Activated CD4-positive, alpha-beta memory T cell treated with anti-CD3 and anti-CD28 coated beads for 36 hours (primary cell): ENCODE results near the gene NKAIN1. TPM values are rescaled to one million over a fixed set of nuclear protein-coding genes. Genes with fewer than 3 reads are reported as not detected.

Source experiments
- CTCF ChIA-PET: fragments of 350-600 bp; sonication (Branson Sonifier 250); formaldehyde crosslinking; loops from one replicate; lab custom pipeline; 2021; ENCODE audit warnings: antibody characterized with exemption, inconsistent platforms; lab: Charles Lee
- POLR2A ChIA-PET: fragments of 350-600 bp; sonication (Branson Sonifier 250); formaldehyde crosslinking; loops from one replicate; lab custom pipeline; 2021; ENCODE audit warnings: antibody characterized with exemption; lab: Charles Lee
- DNase-seq: peaks from one replicate; pipeline ENCODE4 v3.0.0-alpha.2; 2020
- H3K27ac Mint-ChIP-seq: one replicate; pipeline ENCODE4 v1.8.0; 2021; ENCODE audit warnings: mixed read lengths
- H3K27me3 Mint-ChIP-seq: one replicate; pipeline ENCODE4 v1.8.0; 2021; ENCODE audit warnings: mixed read lengths
- H3K36me3 Mint-ChIP-seq: one replicate; pipeline ENCODE4 v1.8.0; 2021; ENCODE audit warnings: mixed read lengths
- H3K4me1 Mint-ChIP-seq: one replicate; pipeline ENCODE4 v1.8.0; 2021; ENCODE audit warnings: low read depth, mixed read lengths
- H3K4me3 Mint-ChIP-seq: one replicate; pipeline ENCODE4 v1.8.0; 2021; ENCODE audit warnings: mild to moderate bottlenecking, mixed read lengths
- H3K9me3 Mint-ChIP-seq: one replicate; pipeline ENCODE4 v1.8.0; 2021; ENCODE audit warnings: mixed read lengths
- intact Hi-C: fragments of 100-400 bp; cut with micrococcal nuclease; formaldehyde crosslinking; loops from one replicate; pipeline ENCODE4 v1.15.1; 2023
- total RNA-seq, 2 experiments: library from RNA; stranded (reverse); gene quantifications; one replicate each; pipeline ENCODE4 v1.2.3, GENCODE V29; 2021

The NKAIN1 gene
- total RNA-seq, 2 experiments from 2014 or later, result not detected

GRCh38 chr1:31257213-31257612, 17.5 kb upstream of the NKAIN1 start:
- no peak for DNase-seq
- H3K36me3 Mint-ChIP-seq, result peaks cover 30% of the 10 kb centered on the region
- H3K27me3 Mint-ChIP-seq, result no peaks in the 10 kb centered on the region
- H3K4me1 Mint-ChIP-seq, result no peaks in the 10 kb centered on the region
- intact Hi-C loops, result no loop called here
- ChIA-PET POLR2A (no interaction called here), CTCF (no interaction called here)
- H3K9me3 Mint-ChIP-seq, result no peaks in the 10 kb centered on the region
- no peak overlapping the region for H3K4me3 Mint-ChIP-seq
- H3K27ac Mint-ChIP-seq, result no peak overlapping the region

GRCh38 chr1:31249854-31250253, 10.2 kb upstream of the NKAIN1 start:
- no peaks in the 10 kb centered on the region for H3K4me1 Mint-ChIP-seq
- H3K27me3 Mint-ChIP-seq, result no peaks in the 10 kb centered on the region
- H3K9me3 Mint-ChIP-seq, result no peaks in the 10 kb centered on the region
- ChIA-PET POLR2A (no interaction called here), CTCF (interaction anchor here (0.5 kb wide), 1 partner anchor 87 kb away, joined by 3 read pairs; no protein-coding TSS in a partner anchor)
- intact Hi-C loops, result no loop called here
- H3K36me3 Mint-ChIP-seq, result no peaks in the 10 kb centered on the region
- no peak for DNase-seq
- no peak overlapping the region for H3K4me3 Mint-ChIP-seq
- H3K27ac Mint-ChIP-seq, result no peak overlapping the region

GRCh38 chr1:31248276-31248675, 8.6 kb upstream of the NKAIN1 start:
- no peak overlapping the region for H3K27ac Mint-ChIP-seq
- POLR2A ChIA-PET, result no interaction called here

GRCh38 chr1:31244326-31244725, 4.6 kb upstream of the NKAIN1 start:
- CTCF ChIA-PET, result interaction anchor here (0.6 kb wide), 1 partner anchor 20 kb away, joined by 4 read pairs; no protein-coding TSS in a partner anchor
- intact Hi-C loops, result no loop called here
- Mint-ChIP-seq H3K36me3 (no peaks in the 10 kb centered on the region), H3K27ac (no peak overlapping the region), H3K4me1 (no peaks in the 10 kb centered on the region), H3K27me3 (peaks cover 14% of the 10 kb centered on the region), H3K9me3 (no peaks in the 10 kb centered on the region), H3K4me3 (no peak overlapping the region)
- POLR2A ChIA-PET, result no interaction called here
- no peak for DNase-seq

More at GRCh38 chr1:31248276-31248675, 8.6 kb upstream of the NKAIN1 start:
- H3K27me3 Mint-ChIP-seq, result no peaks in the 10 kb centered on the region
- H3K4me3 Mint-ChIP-seq, result no peak overlapping the region
- H3K4me1 Mint-ChIP-seq, result no peaks in the 10 kb centered on the region
- H3K36me3 Mint-ChIP-seq, result no peaks in the 10 kb centered on the region
- CTCF ChIA-PET, result no interaction called here
- intact Hi-C loops, result no loop called here
- H3K9me3 Mint-ChIP-seq, result no peaks in the 10 kb centered on the region
- DNase-seq, result no peak

GRCh38 chr1:31243501-31244286, 4.0 kb upstream of the NKAIN1 start:
- ChIA-PET POLR2A (no interaction called here), CTCF (no interaction called here)
- DNase-seq, result no peak
- no peaks in the 10 kb centered on the region for H3K9me3 Mint-ChIP-seq
- no peak overlapping the region for H3K27ac Mint-ChIP-seq
- no peaks in the 10 kb centered on the region for H3K36me3 Mint-ChIP-seq
- H3K27me3 Mint-ChIP-seq, result peaks cover 19% of the 10 kb centered on the region
- H3K4me3 Mint-ChIP-seq, result no peak overlapping the region
- peaks cover 5% of the 10 kb centered on the region for H3K4me1 Mint-ChIP-seq
- intact Hi-C loops, result no loop called here

GRCh38 chr1:31241321-31241720, 1.6 kb upstream of the NKAIN1 start:
- H3K4me1 Mint-ChIP-seq, result peaks cover 5% of the 10 kb centered on the region
- peaks cover 35% of the 10 kb centered on the region for H3K27me3 Mint-ChIP-seq
- no peak overlapping the region for H3K27ac Mint-ChIP-seq
- no peaks in the 10 kb centered on the region for H3K9me3 Mint-ChIP-seq
- DNase-seq, result no peak
- H3K36me3 Mint-ChIP-seq, result no peaks in the 10 kb centered on the region
- CTCF ChIA-PET, result no interaction called here
- intact Hi-C loops, result no loop called here
- no peak overlapping the region for H3K4me3 Mint-ChIP-seq
- POLR2A ChIA-PET, result no interaction called here

- intact Hi-C loops, result no loop called here
- Mint-ChIP-seq H3K4me1 (peaks cover 5% of the 10 kb centered on the region), H3K27ac (no peak overlapping the region), H3K9me3 (no peaks in the 10 kb centered on the region), H3K36me3 (no peaks in the 10 kb centered on the region), H3K4me3 (no peak overlapping the region), H3K27me3 (peaks cover 54% of the 10 kb centered on the region)
- ChIA-PET CTCF (interaction anchor here (0.6 kb wide), 1 partner anchor 54 kb away, joined by 4 read pairs; no protein-coding TSS in a partner anchor), POLR2A (no interaction called here)
- no peak for DNase-seq
These were observed 587 bp downstream of the NKAIN1 start for GRCh38 chr1:31238986-31239613.

GRCh38 chr1:31238612-31238985, 1.1 kb downstream of the NKAIN1 start:
- no peak overlapping the region for H3K27ac Mint-ChIP-seq
- H3K4me3 Mint-ChIP-seq, result no peak overlapping the region
- H3K36me3 Mint-ChIP-seq, result no peaks in the 10 kb centered on the region
- ChIA-PET CTCF (no interaction called here), POLR2A (interaction anchor here (0.5 kb wide), 1 partner anchor 15 kb away, joined by 3 read pairs; no protein-coding TSS in a partner anchor)
- no peak for DNase-seq
- H3K4me1 Mint-ChIP-seq, result peaks cover 5% of the 10 kb centered on the region
- peaks cover 56% of the 10 kb centered on the region for H3K27me3 Mint-ChIP-seq
- intact Hi-C loops, result no loop called here
- no peaks in the 10 kb centered on the region for H3K9me3 Mint-ChIP-seq

- Mint-ChIP-seq H3K4me1 (peaks cover 5% of the 10 kb centered on the region), H3K27ac (no peak overlapping the region), H3K9me3 (no peaks in the 10 kb centered on the region), H3K4me3 (no peak overlapping the region), H3K27me3 (peaks cover 42% of the 10 kb centered on the region), H3K36me3 (no peaks in the 10 kb centered on the region)
- ChIA-PET CTCF (no interaction called here), POLR2A (no interaction called here)
- intact Hi-C loops, result no loop called here
- DNase-seq, result no peak
These were observed 4.8 kb downstream of the NKAIN1 start for GRCh38 chr1:31234870-31235269.

- DNase-seq, result no peak
- Mint-ChIP-seq H3K27ac (no peak overlapping the region), H3K4me3 (no peak overlapping the region), H3K27me3 (peaks cover 42% of the 10 kb centered on the region), H3K4me1 (peaks cover 5% of the 10 kb centered on the region), H3K9me3 (no peaks in the 10 kb centered on the region), H3K36me3 (no peaks in the 10 kb centered on the region)
- CTCF ChIA-PET, result no interaction called here
- intact Hi-C loops, result no loop called here
- POLR2A ChIA-PET, result no interaction called here
These were observed 5.5 kb downstream of the NKAIN1 start for GRCh38 chr1:31234123-31234708.

- no peaks in the 10 kb centered on the region for H3K36me3 Mint-ChIP-seq
- POLR2A ChIA-PET, result no interaction called here
- CTCF ChIA-PET, result no interaction called here
These were observed 7.0 kb downstream of the NKAIN1 start for GRCh38 chr1:31232689-31233088.

GRCh38 chr1:31231802-31232201, 7.9 kb downstream of the NKAIN1 start:
- no peak overlapping the region for H3K4me3 Mint-ChIP-seq
- no peaks in the 10 kb centered on the region for H3K36me3 Mint-ChIP-seq
- POLR2A ChIA-PET, result no interaction called here

More at GRCh38 chr1:31232689-31233088, 7.0 kb downstream of the NKAIN1 start:
- Mint-ChIP-seq H3K4me3 (no peak overlapping the region), H3K27me3 (peaks cover 27% of the 10 kb centered on the region), H3K4me1 (no peaks in the 10 kb centered on the region), H3K27ac (no peak overlapping the region), H3K9me3 (no peaks in the 10 kb centered on the region)
- intact Hi-C loops, result no loop called here
- no peak for DNase-seq

More at GRCh38 chr1:31231802-31232201, 7.9 kb downstream of the NKAIN1 start:
- DNase-seq, result no peak
- intact Hi-C loops, result no loop called here
- H3K4me1 Mint-ChIP-seq, result no peaks in the 10 kb centered on the region
- H3K27me3 Mint-ChIP-seq, result peaks cover 25% of the 10 kb centered on the region
- no peaks in the 10 kb centered on the region for H3K9me3 Mint-ChIP-seq
- H3K27ac Mint-ChIP-seq, result no peak overlapping the region
- CTCF ChIA-PET, result no interaction called here
